HepG2 (cell line): Measurements from ENCODE around the gene PSORS1C1. TPM values are rescaled to one million over a fixed set of nuclear protein-coding genes. Genes with fewer than 3 reads are reported as not detected.

Experiments
- ARID2 ChIP-seq: sonication (generic); formaldehyde crosslinking; IDR thresholded peaks from 2 replicates; pipeline ENCODE4 v1.8.1; 2022; ENCODE audit warnings: mild to moderate bottlenecking, missing genetic modification reagents, borderline replicate concordance
- ATF7 ChIP-seq, 2 experiments: fragments of 450-650 bp in 1 of 2; sonication (generic) in 1 of 2; formaldehyde crosslinking in 1 of 2; IDR thresholded peaks; 2 replicates each; pipeline versions ENCODE4 v1.4.0 to v1.6.1; 2016 to 2020; ENCODE audit warnings: antibody characterized with exemption in 1 of 2, mild to moderate bottlenecking in 1 of 2, missing genetic modification reagents in 1 of 2
- CCAR2 ChIP-seq: fragments of 200-400 bp; formaldehyde crosslinking; optimal IDR thresholded peaks from 2 replicates; pipeline ENCODE3; 2018; ENCODE audit warnings: low read depth, mild to moderate bottlenecking, low read length, moderate library complexity
- HMG20B ChIP-seq: conservative IDR thresholded peaks from 2 replicates; pipeline ENCODE4 v1.6.1; 2016; ENCODE audit warnings: missing genetic modification reagents, missing compliant biosample characterization
- HNRNPK ChIP-seq: fragments of 200-400 bp; formaldehyde crosslinking; IDR thresholded peaks from 2 replicates; pipeline ENCODE4 v1.6.1; 2018; ENCODE audit warnings: low read length, low read depth, moderate library complexity, mild to moderate bottlenecking; ENCODE audit not compliant: poor library complexity, severe bottlenecking
- IKZF1 ChIP-seq: fragments of 450-650 bp; IDR thresholded peaks from 2 replicates; pipeline ENCODE4 v1.7.1; 2016
- MLLT10 ChIP-seq: sonication (generic); formaldehyde crosslinking; IDR thresholded peaks from 2 replicates; pipeline ENCODE4 v1.4.0; 2020; ENCODE audit warnings: missing genetic modification reagents
- NFE2L2 ChIP-seq: fragments of 150-350 bp; IDR thresholded peaks from 2 replicates; pipeline ENCODE4 v1.6.1; 2014; ENCODE audit warnings: low read length
- NFKBIZ ChIP-seq: IDR thresholded peaks from 2 replicates; pipeline ENCODE4 v1.6.1; 2018; ENCODE audit warnings: missing genetic modification reagents, missing compliant biosample characterization
- PTBP1 ChIP-seq: fragments of 200-400 bp; formaldehyde crosslinking; IDR thresholded peaks from 2 replicates; pipeline ENCODE4 v1.6.1; 2018; ENCODE audit warnings: low read length, low read depth; ENCODE audit not compliant: poor library complexity, severe bottlenecking
- RFXANK ChIP-seq: IDR thresholded peaks from 2 replicates; pipeline ENCODE4 v1.6.1; 2016
- SOX5 ChIP-seq: IDR thresholded peaks from 2 replicates; pipeline ENCODE4 v1.6.1; 2016; ENCODE audit warnings: borderline replicate concordance
- SRSF9 ChIP-seq: fragments of 200-400 bp; formaldehyde crosslinking; IDR thresholded peaks from 2 replicates; pipeline ENCODE4 v1.6.1; 2018; ENCODE audit warnings: borderline replicate concordance, mild to moderate bottlenecking, low read depth, low read length; ENCODE audit not compliant: insufficient read depth, poor library complexity, severe bottlenecking
- SRY ChIP-seq: sonication (generic); formaldehyde crosslinking; IDR thresholded peaks from 2 replicates; pipeline ENCODE4 v1.8.0; 2022; ENCODE audit warnings: mild to moderate bottlenecking, missing genetic modification reagents
- TCF12 ChIP-seq, 2 experiments: fragments of 450-650 bp in 1 of 2; sonication (generic) in 1 of 2; formaldehyde crosslinking in 1 of 2; IDR thresholded peaks; 2 replicates each; pipeline versions ENCODE4 v1.6.1 to v1.8.0; 2017 to 2022; ENCODE audit warnings: antibody characterized with exemption in 1 of 2, mild to moderate bottlenecking in 1 of 2, missing genetic modification reagents in 1 of 2, moderate library complexity in 1 of 2
- ZEB1 ChIP-seq: IDR thresholded peaks from 2 replicates; pipeline ENCODE4 v1.6.1; 2012; ENCODE audit warnings: mild to moderate bottlenecking, low read depth, inconsistent platforms; ENCODE audit not compliant: insufficient replicate concordance
- ZFAT ChIP-seq: sonication (generic); formaldehyde crosslinking; conservative IDR thresholded peaks from 2 replicates; pipeline ENCODE4 v1.8.1; 2023; ENCODE audit warnings: missing genetic modification reagents, inconsistent platforms
- ZGPAT ChIP-seq: IDR thresholded peaks from 2 replicates; pipeline ENCODE4 v1.6.1; 2016; ENCODE audit warnings: mild to moderate bottlenecking
- ZNF337 ChIP-seq: sonication (generic); formaldehyde crosslinking; IDR thresholded peaks from 2 replicates; pipeline ENCODE4 v1.5.1; 2020; ENCODE audit warnings: missing genetic modification reagents, low read depth, mild to moderate bottlenecking, borderline replicate concordance
- ZNF343 ChIP-seq: sonication (generic); formaldehyde crosslinking; IDR thresholded peaks from 2 replicates; pipeline ENCODE4 v1.4.0; 2020; ENCODE audit warnings: mild to moderate bottlenecking, missing genetic modification reagents
- ZNF362 ChIP-seq: sonication (generic); formaldehyde crosslinking; IDR thresholded peaks from 2 replicates; pipeline ENCODE4 v1.4.0; 2020; ENCODE audit warnings: missing genetic modification reagents, mild to moderate bottlenecking, borderline replicate concordance
- ZNF451 ChIP-seq: sonication (generic); formaldehyde crosslinking; IDR thresholded peaks from 2 replicates; pipeline ENCODE4 v1.5.0; 2020; ENCODE audit warnings: mild to moderate bottlenecking, missing genetic modification reagents
- ZNF670 ChIP-seq: sonication (generic); formaldehyde crosslinking; IDR thresholded peaks from 2 replicates; pipeline ENCODE4 v1.8.0; 2022; ENCODE audit warnings: mild to moderate bottlenecking, missing genetic modification reagents, borderline replicate concordance
- ZNF672 ChIP-seq: sonication (generic); formaldehyde crosslinking; IDR thresholded peaks from 2 replicates; pipeline ENCODE4 v1.8.1; 2022; ENCODE audit warnings: missing genetic modification reagents
- ZNF777 ChIP-seq: sonication (generic); formaldehyde crosslinking; IDR thresholded peaks from 2 replicates; pipeline ENCODE4 v1.4.0; 2020; ENCODE audit warnings: missing genetic modification reagents
- polyA plus RNA-seq, 8 experiments: library from polyadenylated mRNA; depleted of rRNA in 3 of 8; stranded (reverse) in 7 of 8; unstranded in 1 of 8; fragments of >200 nt; fragmentation: Illumina TruSeq in 4 of 8; extraction: Trizol in 4 of 8; gene quantifications; 2 replicates each; pipeline versions ENCODE4 v1.2.1 to v1.2.3, GENCODE V29; 2011 to 2016; ENCODE audit warnings: low read depth in 4 of 8, missing spikeins in 1 of 8, mixed read lengths in 1 of 8; ENCODE audit not compliant: insufficient read depth in 1 of 8
- total RNA-seq, 5 experiments: library from RNA; depleted of rRNA; stranded (reverse); fragments of >200 nt; fragmentation: Illumina TruSeq; extraction: Trizol; gene quantifications; 2 replicates each; pipeline ENCODE4 v1.2.3, GENCODE V29; 2016; ENCODE audit warnings: low read depth in 1 of 5
- TF ChIP-seq, protein P1 (sequence below): sonication (generic); formaldehyde crosslinking; IDR thresholded peaks from 2 replicates; pipeline ENCODE4 v1.5.0; 2020; ENCODE audit warnings: mild to moderate bottlenecking, missing genetic modification reagents

The PSORS1C1 gene
- total and polyA plus RNA-seq, 2 of the 13 experiments (the other 11 are each of a cell fraction or from before 2014, with no cell fraction given), result 0.01 to 0.02 TPM

GRCh38 chr6:31186052-31186734 lies 71.6 kb downstream of the PSORS1C1 start (continued):
- TF ChIP-seq ZGPAT (peak; percentile 87), ZNF362 (CRISPR knock-in tag) (no peak), ATF7 (IDR thresholded peaks at IDR 0.05) (no peak), ATF7 (CRISPR knock-in tag; IDR thresholded peaks at IDR 0.05) (no peak), NFE2L2 (no peak), TCF12 (IDR thresholded peaks at IDR 0.05) (no peak), TCF12 (CRISPR knock-in tag; IDR thresholded peaks at IDR 0.05) (no peak), SOX5 (CRISPR knock-in tag) (no peak; the same call in 1 of the 2 replicates), ZNF451 (peak; percentile 73; the same call in 1 of the 2 replicates), ARID2 (CRISPR knock-in tag) (no peak; the same call in 1 of the 2 replicates), SRSF9 (no peak), ZNF343 (peak; percentile 77; the same call in 1 of the 2 replicates), ZEB1 (peak; percentile 44), PTBP1 (no peak), ZFAT (CRISPR knock-in tag) (no peak), ZNF670 (CRISPR knock-in tag) (no peak; the same call in 1 of the 2 replicates), NFKBIZ (CRISPR knock-in tag) (no peak), ZNF777 (CRISPR knock-in tag) (no peak), HNRNPK (no peak), IKZF1 (no peak), CCAR2 (no peak), HMG20B (CRISPR knock-in tag) (no peak), ZNF337 (0 out of 2 replicates have a peak, but pooled peaks have one; percentile 19), RFXANK (CRISPR knock-in tag) (no peak), ZNF672 (CRISPR knock-in tag) (no peak), SRY (CRISPR knock-in tag) (peak; percentile 71; the same call in 1 of the 2 replicates), MLLT10 (CRISPR knock-in tag) (no peak)
- TF ChIP-seq, protein P1, sequence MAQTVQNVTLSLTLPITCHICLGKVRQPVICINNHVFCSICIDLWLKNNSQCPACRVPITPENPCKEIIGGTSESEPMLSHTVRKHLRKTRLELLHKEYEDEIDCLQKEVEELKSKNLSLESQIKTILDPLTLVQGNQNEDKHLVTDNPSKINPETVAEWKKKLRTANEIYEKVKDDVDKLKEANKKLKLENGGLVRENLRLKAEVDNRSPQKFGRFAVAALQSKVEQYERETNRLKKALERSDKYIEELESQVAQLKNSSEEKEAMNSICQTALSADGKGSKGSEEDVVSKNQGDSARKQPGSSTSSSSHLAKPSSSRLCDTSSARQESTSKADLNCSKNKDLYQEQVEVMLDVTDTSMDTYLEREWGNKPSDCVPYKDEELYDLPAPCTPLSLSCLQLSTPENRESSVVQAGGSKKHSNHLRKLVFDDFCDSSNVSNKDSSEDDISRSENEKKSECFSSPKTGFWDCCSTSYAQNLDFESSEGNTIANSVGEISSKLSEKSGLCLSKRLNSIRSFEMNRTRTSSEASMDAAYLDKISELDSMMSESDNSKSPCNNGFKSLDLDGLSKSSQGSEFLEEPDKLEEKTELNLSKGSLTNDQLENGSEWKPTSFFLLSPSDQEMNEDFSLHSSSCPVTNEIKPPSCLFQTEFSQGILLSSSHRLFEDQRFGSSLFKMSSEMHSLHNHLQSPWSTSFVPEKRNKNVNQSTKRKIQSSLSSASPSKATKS (CRISPR knock-in tag), result no peak
